Astrocyte of the cerebellum (primary cell): ENCODE measurements around the gene CFAP61.

Source experiments
- DNase-seq: peaks from one replicate; pipeline ENCODE4 v3.0.0-alpha.2; 2011; ENCODE audit warnings: low read depth
- H3K4me3 ChIP-seq: 2 replicates; pipeline ENCODE4 v1.5.1; 2011; ENCODE audit warnings: mild to moderate bottlenecking, low read depth, low read length, moderate library complexity
- in situ Hi-C: cut with HindIII; loops from 2 replicates; pipeline ENCODE4 v1.10.0; 2017; ENCODE audit warnings: low sequenced_read_pairs
- TF ChIP-seq, protein P1 (sequence below): IDR thresholded peaks from 2 replicates; pipeline ENCODE4 v1.5.1; 2012; ENCODE audit warnings: low read length, low read depth, moderate library complexity, mild to moderate bottlenecking; ENCODE audit errors: missing control alignments

Gene CFAP61

DNA sequence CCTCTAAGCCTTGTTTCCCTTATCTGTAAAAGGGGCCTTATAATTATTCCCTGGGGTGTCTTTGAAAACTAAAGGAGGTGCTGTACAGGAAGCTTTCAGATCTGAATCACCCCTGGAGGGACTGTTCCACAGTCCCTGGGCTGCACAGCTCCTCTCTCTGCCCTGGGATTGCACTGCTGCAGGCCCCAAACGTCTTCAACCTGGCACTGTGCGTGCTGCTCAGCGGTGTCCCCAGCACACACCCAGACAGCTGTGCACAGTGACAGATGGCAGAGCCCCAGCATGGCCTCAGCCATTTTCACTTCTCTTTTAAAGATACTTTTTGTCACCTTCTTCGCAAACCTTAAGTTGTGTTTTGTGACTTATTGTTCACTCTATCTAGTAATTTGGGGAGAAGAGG lies 264.9 kb downstream of the CFAP61 start:
- no peak for DNase-seq
- in situ Hi-C loops = no loop called here
- TF ChIP-seq, protein P1, sequence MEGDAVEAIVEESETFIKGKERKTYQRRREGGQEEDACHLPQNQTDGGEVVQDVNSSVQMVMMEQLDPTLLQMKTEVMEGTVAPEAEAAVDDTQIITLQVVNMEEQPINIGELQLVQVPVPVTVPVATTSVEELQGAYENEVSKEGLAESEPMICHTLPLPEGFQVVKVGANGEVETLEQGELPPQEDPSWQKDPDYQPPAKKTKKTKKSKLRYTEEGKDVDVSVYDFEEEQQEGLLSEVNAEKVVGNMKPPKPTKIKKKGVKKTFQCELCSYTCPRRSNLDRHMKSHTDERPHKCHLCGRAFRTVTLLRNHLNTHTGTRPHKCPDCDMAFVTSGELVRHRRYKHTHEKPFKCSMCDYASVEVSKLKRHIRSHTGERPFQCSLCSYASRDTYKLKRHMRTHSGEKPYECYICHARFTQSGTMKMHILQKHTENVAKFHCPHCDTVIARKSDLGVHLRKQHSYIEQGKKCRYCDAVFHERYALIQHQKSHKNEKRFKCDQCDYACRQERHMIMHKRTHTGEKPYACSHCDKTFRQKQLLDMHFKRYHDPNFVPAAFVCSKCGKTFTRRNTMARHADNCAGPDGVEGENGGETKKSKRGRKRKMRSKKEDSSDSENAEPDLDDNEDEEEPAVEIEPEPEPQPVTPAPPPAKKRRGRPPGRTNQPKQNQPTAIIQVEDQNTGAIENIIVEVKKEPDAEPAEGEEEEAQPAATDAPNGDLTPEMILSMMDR = no peak
- H3K4me3 ChIP-seq = no peak overlapping the region

DNA sequence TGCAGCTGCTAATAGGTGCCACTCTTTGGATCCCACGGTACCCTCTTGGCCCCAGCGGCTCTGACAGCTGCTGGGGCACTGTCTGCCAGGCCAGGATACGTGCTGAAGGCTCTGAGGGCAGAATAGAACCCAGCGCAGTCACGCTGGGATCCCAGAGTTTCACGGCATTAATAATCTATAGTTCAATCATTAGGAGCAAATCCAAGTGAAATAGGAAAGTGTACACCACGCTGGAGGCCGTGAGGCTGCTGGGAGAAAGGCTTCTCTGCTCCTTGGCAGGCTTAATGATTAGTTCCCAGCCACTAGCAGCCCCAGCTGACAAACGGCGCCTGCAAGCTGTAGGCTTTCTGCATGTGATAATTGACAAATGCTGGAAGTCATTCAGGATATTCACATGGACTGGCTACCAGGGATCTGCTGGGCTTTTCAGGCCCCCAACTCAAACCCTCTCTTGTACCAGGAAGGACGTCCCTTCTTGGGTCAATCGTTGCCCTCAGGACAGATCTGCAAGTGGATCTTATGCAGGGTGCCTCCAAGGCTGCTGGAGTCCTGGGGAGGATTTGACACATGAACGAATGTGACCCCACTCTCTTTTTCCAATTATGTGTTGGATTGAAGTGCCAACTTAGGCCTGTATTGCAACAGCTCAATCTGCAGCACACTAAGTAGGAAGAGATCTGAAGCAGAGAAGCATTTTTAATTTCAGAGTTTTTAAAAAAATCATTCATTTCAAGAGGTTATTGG lies 265.5 kb downstream of the CFAP61 start:
- no peak for DNase-seq
- in situ Hi-C loops = no loop called here
- TF ChIP-seq, protein P1 = no peak
- no peak overlapping the region for H3K4me3 ChIP-seq

DNA sequence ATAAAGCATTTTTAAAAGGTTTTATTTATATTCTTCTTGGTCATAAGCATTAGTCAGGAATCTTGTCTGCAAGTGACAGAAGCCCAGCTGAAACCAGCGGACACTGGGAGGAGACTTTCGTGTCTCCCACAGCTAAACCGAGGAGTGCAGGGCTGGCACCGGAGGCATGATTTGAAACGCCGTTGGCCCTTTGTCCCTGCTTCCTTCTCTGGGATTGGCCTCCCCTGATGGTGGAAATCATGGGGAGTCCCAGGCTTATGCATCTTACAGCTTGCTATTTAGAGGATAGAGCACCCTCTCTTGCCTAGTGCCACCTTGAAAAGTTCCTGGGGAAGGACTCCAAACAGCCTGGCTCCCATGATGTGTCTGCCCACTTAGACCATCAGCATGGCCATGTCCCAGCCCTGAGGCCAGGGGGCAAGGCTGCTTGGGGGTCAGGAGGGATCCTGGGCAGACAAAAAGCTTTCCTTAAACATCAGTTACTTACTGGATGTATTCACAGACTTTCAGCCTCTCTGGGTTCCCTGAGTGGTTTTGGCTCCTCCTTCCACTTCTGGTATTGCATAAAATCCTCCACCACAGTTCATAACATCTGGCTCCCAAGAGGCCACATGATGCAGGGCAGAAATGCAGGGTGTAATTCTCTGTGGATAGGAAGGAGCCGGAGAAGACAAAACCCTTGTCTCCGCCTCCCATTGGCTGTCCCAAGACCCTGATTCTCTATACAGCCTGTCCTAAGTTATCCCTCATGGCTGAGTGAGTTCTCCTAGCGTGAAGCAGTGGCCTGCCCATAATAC lies 266.2 kb downstream of the CFAP61 start:
- no peak for DNase-seq
- in situ Hi-C loops = no loop called here
- no peak overlapping the region for H3K4me3 ChIP-seq
- TF ChIP-seq, protein P1 = no peak

DNA sequence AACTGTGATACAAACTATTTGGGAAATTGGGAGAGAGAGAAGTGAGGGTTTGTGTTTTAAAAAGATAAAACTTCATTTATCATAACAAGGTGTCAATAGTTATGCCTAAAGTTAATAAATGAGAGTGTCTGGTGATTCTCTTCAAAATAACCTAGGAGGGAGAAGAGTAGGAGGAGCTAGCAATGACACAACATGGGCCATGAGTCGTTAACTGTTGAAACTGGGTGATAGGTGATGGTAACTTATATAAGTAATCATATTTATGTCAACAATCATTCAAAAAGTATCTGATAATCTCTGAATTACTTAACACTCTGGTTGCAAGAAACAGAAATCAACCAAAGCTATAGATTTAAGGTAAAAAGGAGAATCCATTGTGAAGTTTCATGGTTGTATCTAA lies 268.8 kb downstream of the CFAP61 start:
- TF ChIP-seq, protein P1 = no peak
- in situ Hi-C loops = no loop called here
- DNase-seq = no peak
- H3K4me3 ChIP-seq = no peak overlapping the region

DNA sequence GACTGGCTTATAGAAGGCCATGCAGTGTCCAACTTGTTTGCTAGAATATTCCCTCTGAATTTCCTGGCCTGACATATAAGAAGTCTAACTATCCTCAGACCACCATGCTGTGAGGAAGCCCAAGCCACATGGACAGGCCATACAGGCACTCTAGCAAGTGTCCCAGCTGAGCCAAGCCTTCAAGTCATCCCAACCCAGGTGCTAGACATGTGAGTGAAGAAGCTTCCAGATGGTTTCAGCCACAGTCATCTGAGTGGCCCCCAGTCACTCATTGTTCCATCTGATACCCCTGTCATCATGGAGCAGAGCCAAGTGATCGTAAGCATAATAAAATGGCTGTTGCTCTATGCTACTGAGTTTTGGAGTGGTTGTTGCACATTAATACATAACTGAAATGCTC lies 269.6 kb downstream of the CFAP61 start:
- TF ChIP-seq, protein P1 = no peak
- in situ Hi-C loops = no loop called here

DNA sequence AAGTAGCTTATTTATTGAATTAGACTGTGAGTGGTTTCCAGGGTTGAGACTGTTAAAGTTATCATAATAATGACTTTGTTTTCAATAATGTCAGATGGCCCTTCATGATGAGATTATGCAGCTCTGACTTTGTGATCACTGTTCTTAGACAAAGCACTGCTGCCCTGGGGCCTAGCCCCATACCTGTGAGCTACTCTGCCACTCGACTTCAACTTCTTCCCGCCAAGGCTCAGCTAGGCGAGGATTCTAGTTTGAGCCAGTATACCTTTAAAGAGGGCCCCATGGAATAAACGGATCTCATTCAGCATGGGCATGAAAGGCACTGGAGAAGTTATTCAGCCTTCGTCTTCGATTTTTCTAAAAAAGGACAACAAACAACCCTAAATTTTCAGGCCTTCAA lies 270.6 kb downstream of the CFAP61 start:
- TF ChIP-seq, protein P1 = no peak
- H3K4me3 ChIP-seq = no peak overlapping the region
- in situ Hi-C loops = no loop called here
- no peak for DNase-seq

More for the DNA sequence above, 269.6 kb downstream of the CFAP61 start:
- no peak for DNase-seq
- no peak overlapping the region for H3K4me3 ChIP-seq
